ENCODE results near the gene NAGA. TPM values are rescaled to one million over a fixed set of nuclear protein-coding genes. Genes with fewer than 3 reads are reported as not detected.

The NAGA gene
- polyA plus RNA-seq, 3 donors = 123 to 218 (median 200) TPM

GRCh38 chr22:42101199-42101598, 30.6 kb upstream of the NAGA start:
- Mint-ChIP-seq H3K36me3 (peaks cover 12 to 36% of the 10 kb centered on the region in 2 donors), H3K9me3 (peaks cover 36 to 75% (median 66%) of the 10 kb centered on the region in 7 donors), H3K27me3 (ENCODE audit: low read depth in 3 of 3) (peaks cover 0 to 4% (median 0%) of the 10 kb centered on the region in 3 donors), H3K4me3 (no peak overlapping the region), H3K27ac (no peak overlapping the region), H3K4me1 (no peaks in the 10 kb centered on the region)
- no peak for TF ChIP-seq CTCF (IDR thresholded peaks at IDR 0.05)
- no CpG with 5 or more reads among the region's 3 CpGs for WGBS (ENCODE audit: insufficient coverage)
- Histone ChIP-seq H3K27me3 (ENCODE audit: control insufficient read depth in 2 of 2, insufficient read depth in 2 of 2, low read length in 2 of 2) (no peaks in the 10 kb centered on the region), H2AFZ (ENCODE audit: insufficient read depth, low read depth, low read length, poor library complexity, severe bottlenecking) (no peak overlapping the region), H3K4me3 (replicated peaks in 1 of 3; ENCODE audit: low read depth in 2 of 3, low read length in 3 of 3) (no peak overlapping the region), H4K20me1 (ENCODE audit: insufficient read depth, low read length) (no peaks in the 10 kb centered on the region), H3K9me3 (replicated peaks in 1 of 2; ENCODE audit: control insufficient read depth in 1 of 2, insufficient read depth in 1 of 2, low read length in 2 of 2) (peaks cover 59% of the 10 kb centered on the region in 2 donors), H3K9ac (ENCODE audit: insufficient read depth, low read length, poor library complexity, severe bottlenecking) (no peak overlapping the region), H3K36me3 (replicated peaks in 1 of 2; ENCODE audit: control insufficient read depth in 1 of 2, insufficient read depth in 2 of 2, low read length in 2 of 2) (no peaks in the 10 kb centered on the region), H3K27ac (ENCODE audit: low read depth in 1 of 2, low read length in 2 of 2) (no peak overlapping the region), H3K79me2 (ENCODE audit: insufficient read depth, low read length) (no peaks in the 10 kb centered on the region), H3K4me1 (ENCODE audit: control insufficient read depth in 1 of 2, insufficient read depth in 2 of 2, low read length in 2 of 2) (no peaks in the 10 kb centered on the region), H3K4me2 (replicated peaks; ENCODE audit: extremely low read depth, low read length, poor library complexity, severe bottlenecking) (no peak overlapping the region)
- intact Hi-C loops (cut with micrococcal nuclease) = no loop called here
- DNase-seq = no peak

GRCh38 chr22:42091455-42091782, 20.8 kb upstream of the NAGA start:
- H3K36me3 ChIP-seq (replicated peaks in 1 of 2; ENCODE audit: control insufficient read depth in 1 of 2, insufficient read depth in 2 of 2, low read length in 2 of 2) = peaks cover 6 to 16% of the 10 kb centered on the region in 2 donors
- peak overlapping the region; percentile 93 for H2AFZ ChIP-seq (ENCODE audit: insufficient read depth, low read depth, low read length, poor library complexity, severe bottlenecking)
- Mint-ChIP-seq H3K9me3 (peaks cover 0 to 3% (median 2%) of the 10 kb centered on the region in 7 donors), H3K36me3 (peaks cover 18 to 20% of the 10 kb centered on the region in 2 donors), H3K4me1 (peaks cover 19% of the 10 kb centered on the region), H3K27ac (peak overlapping the region; percentile 90 to 99 (median 97)), H3K27me3 (ENCODE audit: low read depth in 3 of 3) (peaks cover 0 to 1% (median 0%) of the 10 kb centered on the region in 3 donors), H3K4me3 (peak overlapping the region; percentile 91 to 94)
- H4K20me1 ChIP-seq (ENCODE audit: insufficient read depth, low read length) = peaks cover 14% of the 10 kb centered on the region
- H3K4me2 ChIP-seq (replicated peaks; ENCODE audit: extremely low read depth, low read length, poor library complexity, severe bottlenecking) = peak overlapping the region; percentile 87
- peak overlapping the region; percentile 48 to 90 (median 56) for H3K4me3 ChIP-seq (replicated peaks in 1 of 3; ENCODE audit: low read depth in 2 of 3, low read length in 3 of 3)
- no peaks in the 10 kb centered on the region for H3K27me3 ChIP-seq (ENCODE audit: control insufficient read depth in 2 of 2, insufficient read depth in 2 of 2, low read length in 2 of 2)
- H3K27ac ChIP-seq (ENCODE audit: low read depth in 1 of 2, low read length in 2 of 2) = peak overlapping the region; percentile 94 to 98
- 19% methylated on average over 4 of the region's 7 CpGs for WGBS (ENCODE audit: insufficient coverage)
- intact Hi-C loops (cut with micrococcal nuclease) = loop anchor here (5.0 to 10.0 kb wide), 3 partner anchors 346 to 397 kb away; partner anchors contain the start of gene MEI1 (in 1 of the 2)
- H3K4me1 ChIP-seq (ENCODE audit: control insufficient read depth in 1 of 2, insufficient read depth in 2 of 2, low read length in 2 of 2) = peaks cover 15 to 24% of the 10 kb centered on the region in 2 donors
- H3K79me2 ChIP-seq (ENCODE audit: insufficient read depth, low read length) = peaks cover 31% of the 10 kb centered on the region
- DNase-seq = no peak
- H3K9me3 ChIP-seq (replicated peaks in 1 of 2; ENCODE audit: control insufficient read depth in 1 of 2, insufficient read depth in 1 of 2, low read length in 2 of 2) = no peaks in the 10 kb centered on the region
- peak overlapping the region; percentile 95 for H3K9ac ChIP-seq (ENCODE audit: insufficient read depth, low read length, poor library complexity, severe bottlenecking)
- TF ChIP-seq CTCF (IDR thresholded peaks at IDR 0.05) = no peak

All from CD14-positive monocyte (primary cell).